NCI-H345 treated with DMSO at 0.1 percent for 48 hours (cell line): Measurements from ENCODE around the gene GMPS.

Source experiments
- DNase-seq: peaks from one replicate; lab custom pipeline; 2025; ENCODE audit not compliant: unreplicated experiment; lab: John Stamatoyannopoulos, UW

Gene GMPS

GRCh38 chr3:155991212-155991611, 120.8 kb downstream of the GMPS start:
- no peak for DNase-seq

GRCh38 chr3:155991847-155992246, 121.4 kb downstream of the GMPS start:
- no peak for DNase-seq
